ENCODE data around the gene MTTP.

DNA sequence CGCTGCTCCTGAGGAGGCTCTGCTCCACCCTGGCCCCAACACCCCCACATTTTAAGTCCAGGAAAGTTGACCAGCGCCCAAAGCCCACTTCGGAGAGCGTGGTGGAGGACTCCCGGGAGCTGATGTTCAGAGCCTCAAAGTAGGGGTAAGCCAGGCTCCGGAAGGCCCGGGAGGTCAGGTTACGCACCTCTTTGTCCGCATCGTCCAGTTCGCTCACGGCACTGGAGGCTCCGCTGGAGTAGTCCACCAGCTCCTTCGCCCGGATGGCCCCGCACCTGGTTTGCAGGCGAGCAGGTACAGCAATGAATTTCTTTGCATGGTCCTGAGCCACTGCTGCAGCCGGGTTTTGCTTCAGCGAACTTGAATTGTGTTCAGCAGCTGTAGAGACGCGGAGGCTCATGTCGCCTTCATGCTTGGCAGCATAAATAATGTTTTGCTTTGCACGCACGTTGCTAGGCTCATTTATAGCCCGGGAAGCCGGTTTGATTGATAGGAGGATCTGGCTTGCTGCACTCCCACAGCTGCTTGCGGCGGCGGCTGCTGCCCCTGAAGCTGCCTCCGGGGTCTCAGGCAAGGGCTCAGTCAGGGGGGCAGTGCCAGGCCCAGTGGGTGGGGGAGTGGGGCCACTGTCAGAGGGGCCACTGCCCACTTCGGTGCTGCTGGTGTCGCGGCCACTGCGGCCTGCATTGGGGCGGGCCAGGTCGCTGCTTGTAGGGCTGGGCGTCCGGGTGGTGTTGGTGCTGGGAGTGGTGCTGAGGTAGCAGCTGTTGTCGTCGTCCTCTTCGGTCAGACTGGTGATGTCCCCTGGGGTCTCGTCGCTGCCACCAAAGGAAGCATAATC lies 78.2 kb downstream of the MTTP start:
- TF ChIP-seq, protein P1, sequence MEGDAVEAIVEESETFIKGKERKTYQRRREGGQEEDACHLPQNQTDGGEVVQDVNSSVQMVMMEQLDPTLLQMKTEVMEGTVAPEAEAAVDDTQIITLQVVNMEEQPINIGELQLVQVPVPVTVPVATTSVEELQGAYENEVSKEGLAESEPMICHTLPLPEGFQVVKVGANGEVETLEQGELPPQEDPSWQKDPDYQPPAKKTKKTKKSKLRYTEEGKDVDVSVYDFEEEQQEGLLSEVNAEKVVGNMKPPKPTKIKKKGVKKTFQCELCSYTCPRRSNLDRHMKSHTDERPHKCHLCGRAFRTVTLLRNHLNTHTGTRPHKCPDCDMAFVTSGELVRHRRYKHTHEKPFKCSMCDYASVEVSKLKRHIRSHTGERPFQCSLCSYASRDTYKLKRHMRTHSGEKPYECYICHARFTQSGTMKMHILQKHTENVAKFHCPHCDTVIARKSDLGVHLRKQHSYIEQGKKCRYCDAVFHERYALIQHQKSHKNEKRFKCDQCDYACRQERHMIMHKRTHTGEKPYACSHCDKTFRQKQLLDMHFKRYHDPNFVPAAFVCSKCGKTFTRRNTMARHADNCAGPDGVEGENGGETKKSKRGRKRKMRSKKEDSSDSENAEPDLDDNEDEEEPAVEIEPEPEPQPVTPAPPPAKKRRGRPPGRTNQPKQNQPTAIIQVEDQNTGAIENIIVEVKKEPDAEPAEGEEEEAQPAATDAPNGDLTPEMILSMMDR (IDR thresholded peaks at IDR 0.05) = no peak
- no peak for TF ChIP-seq POLR2AphosphoS5 (IDR thresholded peaks at IDR 0.05)
- TF ChIP-seq POLR2A (IDR thresholded peaks at IDR 0.05) = no peak
